GM19328 (cell line): Measurements from ENCODE around the gene TRPV5.
"Not testable (repeated sequence)": the region's sequence is repeated elsewhere in the genome, so short reads cannot be mapped to it uniquely, and the experiment has no call there.

ENCODE experiments used
- ATAC-seq: cut with Tn5 transposase; IDR thresholded peaks from one replicate; pipeline ENCODE4 v1.9.1; 2021; ENCODE audit warnings: mild to moderate bottlenecking, moderate library complexity; ENCODE audit not compliant: unreplicated experiment

Gene TRPV5

GRCh38 chr7:142933624-142934023 is at the start of gene TRPV5:
TSS of gene TRPV5 (minus strand) at chr7:142933746. CDS start at chr7:142933459, 287 bp downstream.
- ATAC-seq: no peak

GRCh38 chr7:142978402-142978801 is 44.9 kb upstream of the TRPV5 start:
- ATAC-seq: not testable (repeated sequence)

- no peak for ATAC-seq
These were observed 41.1 kb upstream of the TRPV5 start for GRCh38 chr7:142974626-142975025.

DNA sequence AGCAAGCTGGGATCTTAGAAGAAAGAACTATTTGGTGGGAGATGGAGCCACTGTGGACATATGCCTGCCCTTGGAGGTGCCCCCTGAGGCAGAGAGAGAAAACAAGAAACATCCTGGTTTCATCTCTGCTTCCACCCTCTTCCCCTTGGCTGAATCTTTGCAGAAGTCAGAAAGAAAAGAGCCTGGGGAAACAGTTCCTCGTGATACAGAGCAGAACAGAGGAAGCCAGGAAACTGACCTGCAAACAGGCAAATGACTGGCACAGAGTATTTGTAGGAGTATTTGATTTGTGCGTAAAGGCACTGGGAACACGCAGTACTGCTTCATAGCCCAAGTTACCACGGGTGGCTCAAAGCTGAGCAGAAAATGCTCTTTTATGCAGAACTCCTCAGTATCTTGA is 35.6 kb upstream of the TRPV5 start:
- ATAC-seq: no peak

- no peak for ATAC-seq
These were observed 34.7 kb upstream of the TRPV5 start for GRCh38 chr7:142968229-142968628.

GRCh38 chr7:142964502-142965246 is 31.1 kb upstream of the TRPV5 start:
- no peak for ATAC-seq

DNA sequence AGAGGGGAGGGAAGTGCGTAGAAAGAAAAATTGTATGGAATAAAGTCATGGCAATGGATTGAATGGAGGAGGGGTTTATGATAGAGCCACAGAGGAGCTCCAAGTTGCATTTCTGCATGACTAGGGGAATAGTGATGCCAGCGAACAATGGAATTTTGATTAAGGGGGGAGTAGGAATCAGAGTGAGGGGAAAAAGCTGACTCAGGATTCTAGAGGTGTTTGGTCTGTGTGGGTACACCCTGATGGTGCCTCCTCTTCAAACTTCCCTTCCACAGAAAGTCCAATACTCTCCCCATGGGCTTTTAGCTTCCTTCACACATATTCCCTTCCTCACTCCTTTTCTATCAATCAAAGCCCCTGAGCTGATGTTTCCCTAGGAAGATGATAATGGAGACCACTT is 30.4 kb upstream of the TRPV5 start:
- ATAC-seq: no peak

DNA sequence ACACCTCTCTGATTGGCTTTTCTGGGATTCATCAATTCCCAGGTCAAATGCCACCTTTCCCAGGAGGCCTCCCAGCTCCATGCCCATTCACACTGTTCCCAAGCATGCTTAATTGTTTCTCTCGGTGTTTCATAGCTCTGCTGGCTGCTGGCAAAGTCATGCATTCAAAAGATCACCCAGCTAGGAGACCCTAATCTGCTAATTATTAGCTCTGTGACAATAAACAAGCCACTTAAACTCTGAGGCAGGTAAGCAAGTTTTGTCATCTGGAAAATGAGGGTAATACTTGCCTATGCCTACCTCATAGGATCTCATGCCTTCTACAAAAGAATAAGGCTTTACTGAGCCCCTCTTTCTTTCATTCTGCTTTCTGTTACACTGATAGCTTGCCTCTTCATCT is 29.4 kb upstream of the TRPV5 start:
- ATAC-seq: no peak

DNA sequence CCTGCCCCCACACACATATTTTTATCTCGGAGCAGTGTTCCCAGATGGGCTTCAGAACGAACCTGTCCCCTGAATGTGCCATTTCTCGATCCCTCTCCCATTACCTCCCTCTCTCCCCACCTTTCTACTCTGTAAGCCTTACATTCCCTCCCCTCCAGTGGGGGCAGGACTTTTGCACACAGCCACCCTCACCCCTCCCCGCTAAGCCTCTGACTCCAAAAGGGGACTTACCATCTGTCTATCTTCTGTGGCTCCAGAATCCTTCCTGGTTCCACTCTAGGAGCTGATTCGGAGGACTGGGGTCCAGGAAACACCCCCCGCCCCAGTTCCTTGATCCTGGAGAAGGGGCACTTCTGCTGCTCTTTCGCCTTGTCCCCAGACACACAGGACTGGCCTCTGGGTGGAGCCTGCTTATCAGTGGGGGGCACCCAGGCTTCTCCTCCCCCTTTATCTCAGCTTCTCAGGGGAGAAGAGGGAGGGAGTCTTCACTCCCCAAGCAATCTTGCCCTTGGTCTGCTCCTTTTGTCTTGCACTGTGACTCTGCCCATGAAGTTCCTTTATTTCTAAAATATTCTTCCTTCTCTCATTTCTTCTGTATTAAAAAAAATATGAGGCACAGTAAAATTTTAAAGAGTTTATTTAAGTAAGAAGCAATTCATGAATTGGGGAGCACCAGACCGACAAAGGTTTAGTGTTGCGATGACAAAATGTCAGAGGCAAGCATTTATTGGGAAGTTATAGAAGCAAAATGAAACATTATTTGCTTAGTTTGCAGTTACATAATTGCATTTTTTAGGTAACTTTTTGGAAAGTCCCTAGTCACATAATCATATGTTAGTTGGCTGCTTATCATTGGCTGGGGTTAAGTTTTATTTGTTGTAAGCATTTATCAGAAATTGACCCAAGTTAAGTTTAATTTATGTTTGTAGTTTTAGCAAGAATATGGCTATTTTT is 28.7 kb upstream of the TRPV5 start, which contains the start of gene KEL:
Gene KEL, minus strand, starts transcription at position 391 of the 954 bp plus-strand sequence. Its CDS starts 157 bp downstream, at position 234.
- no peak for ATAC-seq

- ATAC-seq: no peak
These were observed 28.0 kb upstream of the TRPV5 start for GRCh38 chr7:142961595-142961972.

DNA sequence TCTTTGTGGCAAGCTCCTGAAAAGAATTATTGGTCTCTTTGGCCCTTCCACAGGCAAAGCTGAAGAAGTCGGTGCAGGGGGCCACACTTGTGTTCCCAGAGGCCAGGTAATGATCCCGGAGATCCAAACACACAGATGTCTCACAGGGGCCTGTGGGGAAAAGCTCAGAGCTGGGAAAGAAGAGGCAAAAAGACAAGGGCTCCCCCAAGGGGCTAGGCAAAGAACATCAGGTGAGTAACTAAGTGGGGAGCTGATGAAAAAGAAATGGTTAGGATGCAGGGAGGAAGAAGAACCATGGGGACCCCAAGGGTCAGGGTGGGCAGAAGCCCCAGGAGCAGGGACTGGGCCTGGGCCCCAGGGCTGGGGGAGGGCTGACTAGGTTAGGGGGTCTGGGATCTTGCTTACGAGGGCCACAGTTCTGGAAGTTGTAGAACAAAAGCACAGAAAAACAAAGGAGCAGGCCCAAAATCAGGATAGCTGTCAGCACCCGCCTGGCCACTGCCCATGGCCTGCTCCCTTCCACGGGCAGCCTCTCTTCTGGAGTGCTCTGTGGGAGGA is 27.5 kb upstream of the TRPV5 start:
- ATAC-seq: no peak

DNA sequence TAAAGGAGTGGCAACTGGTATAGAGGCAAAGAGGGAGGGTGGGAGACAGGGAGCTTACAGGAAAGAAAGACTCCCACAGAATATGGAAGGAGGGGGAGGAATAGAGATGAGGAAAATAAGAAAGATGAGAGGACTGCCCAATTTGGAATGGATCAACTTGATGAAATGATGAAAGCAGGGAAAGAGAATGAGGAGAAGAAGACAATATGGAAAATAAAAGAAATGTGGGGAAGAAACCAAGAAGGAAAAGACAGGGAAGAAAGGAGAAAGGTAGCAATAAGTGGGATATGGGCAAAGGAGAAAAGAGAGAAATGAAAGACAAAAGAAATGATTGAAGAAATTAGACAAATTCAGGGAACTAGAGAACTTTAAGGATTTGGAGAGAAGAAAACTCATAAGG is 25.7 kb upstream of the TRPV5 start:
- ATAC-seq: no peak

- ATAC-seq: no peak
These were observed 24.2 kb upstream of the TRPV5 start for GRCh38 chr7:142957723-142958122.

DNA sequence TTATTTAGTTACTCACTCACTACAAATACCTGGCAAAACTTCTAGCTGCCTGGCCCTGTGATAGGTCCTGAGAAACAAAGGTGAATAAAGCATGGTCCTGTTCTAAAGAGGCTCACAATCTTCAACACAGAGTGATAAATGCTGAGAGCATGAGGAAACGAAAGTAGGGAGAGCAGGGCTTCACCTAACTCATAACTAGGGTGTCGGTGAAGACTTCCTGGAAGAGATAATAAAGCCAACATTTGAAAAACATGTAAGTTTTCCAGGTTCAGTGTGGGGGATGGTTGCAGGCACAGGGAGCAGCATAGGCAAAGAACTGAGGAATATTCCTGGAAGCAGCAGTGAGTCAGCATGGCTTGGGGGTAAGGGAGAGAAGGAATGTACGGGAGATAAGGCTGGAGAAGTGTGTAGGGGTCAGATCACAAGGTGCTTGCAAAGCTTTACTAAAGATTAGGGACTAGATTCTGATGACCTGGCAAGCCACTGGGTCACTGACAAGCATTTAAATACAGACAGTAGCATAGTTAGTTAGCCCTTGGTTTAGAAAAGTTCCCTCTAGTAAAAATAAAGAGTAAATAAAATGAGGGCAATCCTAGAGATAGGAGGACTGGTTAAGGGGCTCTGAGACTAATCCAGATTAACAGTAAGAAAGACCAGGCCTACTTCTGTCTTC is 23.5 kb upstream of the TRPV5 start:
- no peak for ATAC-seq

DNA sequence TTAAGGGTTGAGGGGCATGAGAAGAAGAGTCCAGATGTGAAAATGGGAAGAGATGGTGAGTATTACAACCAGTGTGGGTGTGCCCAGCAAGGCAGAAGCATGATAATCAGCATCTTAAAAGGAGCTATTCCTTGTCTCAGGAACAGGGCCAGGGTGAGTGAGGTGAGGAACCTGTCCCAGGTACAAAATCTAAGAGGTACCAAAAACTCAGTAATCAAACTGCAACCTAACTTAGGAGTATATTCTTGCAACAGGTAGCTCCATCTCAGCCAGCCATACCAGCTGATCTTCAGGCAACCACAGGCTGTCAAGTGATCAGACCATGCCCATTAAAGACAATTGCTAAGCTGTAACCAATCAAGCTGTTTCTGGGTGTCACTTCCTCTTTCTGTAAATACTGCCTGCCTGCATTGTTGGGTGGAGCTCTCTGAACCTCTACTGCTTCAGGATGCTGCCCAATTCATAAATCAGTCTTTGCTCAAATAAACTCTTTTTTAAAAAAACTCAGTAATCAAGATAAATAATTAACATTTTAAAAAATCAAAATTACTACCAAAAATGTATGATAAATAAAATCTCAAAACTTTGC is 21.2 kb upstream of the TRPV5 start:
- ATAC-seq: no peak

- no peak for ATAC-seq
These were observed 16.7 kb upstream of the TRPV5 start for GRCh38 chr7:142950235-142950634.

- ATAC-seq: no peak
These were observed 15.1 kb upstream of the TRPV5 start for GRCh38 chr7:142948603-142949002.

- no peak for ATAC-seq
These were observed 11.5 kb upstream of the TRPV5 start for GRCh38 chr7:142945001-142945400.

DNA sequence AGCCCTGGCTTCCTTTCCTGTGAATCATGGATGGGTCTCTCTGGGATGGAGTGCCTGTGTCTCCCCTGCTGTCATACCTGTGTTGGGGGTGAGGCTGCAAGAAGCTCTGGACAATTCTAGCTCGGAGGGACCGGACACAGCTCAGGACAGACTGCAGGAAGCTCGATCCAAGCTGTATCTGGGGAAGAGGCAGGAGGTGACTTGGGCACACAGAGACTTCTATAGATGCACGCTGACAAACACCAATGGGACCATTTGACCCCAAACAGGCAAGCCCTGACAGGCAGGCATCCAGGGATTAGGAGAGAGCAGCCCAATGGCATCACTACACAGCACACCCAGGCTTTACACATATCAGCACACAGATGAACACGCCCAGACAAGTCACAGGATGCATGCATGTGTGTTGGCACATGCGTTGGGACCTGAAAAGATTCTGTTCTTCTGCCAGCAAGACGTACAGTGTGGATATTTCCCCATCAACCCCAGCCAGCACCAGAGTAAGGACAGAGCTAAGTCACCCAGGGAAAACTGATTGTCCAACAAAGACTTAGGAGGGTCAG is 10.2 kb upstream of the TRPV5 start:
- no peak for ATAC-seq

DNA sequence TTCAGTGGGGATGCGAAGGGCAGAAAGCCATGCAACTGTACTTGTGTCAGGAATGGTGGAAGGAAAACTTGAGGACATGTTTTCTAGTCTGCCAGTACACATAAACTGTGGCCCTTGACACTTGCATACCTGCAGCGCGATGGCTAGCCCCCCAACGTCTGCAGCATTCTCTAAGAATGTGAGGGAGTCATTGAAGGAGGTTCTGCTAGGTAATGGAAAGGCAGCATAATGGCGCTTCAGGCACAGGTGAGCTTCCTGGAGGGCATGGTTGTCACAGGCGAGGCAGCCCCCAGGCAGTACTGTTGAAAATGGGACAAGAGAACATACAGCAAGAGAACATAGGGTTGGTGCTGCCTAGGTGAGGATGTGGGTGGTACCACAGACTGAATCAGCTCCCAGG is 9.2 kb upstream of the TRPV5 start:
- ATAC-seq: no peak
